A549 treated with DMSO at 1 μM for 4 hours (cell line): ENCODE measurements around the gene MSS51. TPM values are rescaled to one million over a fixed set of nuclear protein-coding genes. Genes with fewer than 3 reads are reported as not detected.

Experiments used
- total RNA-seq: library from RNA; stranded (reverse); fragments of 200-300 nt; extraction: Qiagen RNA extraction; gene quantifications from 5 replicates; pipeline ENCODE4 v1.2.3, GENCODE V29; 2022; ENCODE audit warnings: low read depth

MSS51 gene
- total RNA-seq = 0.36 to 0.74 TPM (median 0.44 TPM) in 5 replicates

DNA sequence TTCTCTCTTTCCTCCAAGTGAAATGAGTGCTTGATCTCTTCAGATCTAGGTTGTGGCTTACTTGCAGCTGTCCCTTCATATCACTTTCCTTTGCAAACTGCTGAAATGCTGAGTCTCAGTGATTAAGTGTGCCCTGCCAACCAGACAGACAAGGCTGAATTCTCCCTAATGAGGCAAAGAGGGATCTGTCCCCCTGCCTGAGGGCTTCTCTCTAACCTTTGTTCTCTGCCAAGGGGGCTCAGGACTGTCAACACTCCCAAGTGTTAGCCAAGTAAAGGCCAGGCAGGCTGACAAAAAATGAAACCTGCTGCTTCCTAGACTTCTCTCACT lies at the start of gene MSS51:
TSS of gene MSS51 (minus strand) at position 24 of the 330 bp plus-strand sequence. CDS start 5,277 bp downstream, outside the sequence.

DNA sequence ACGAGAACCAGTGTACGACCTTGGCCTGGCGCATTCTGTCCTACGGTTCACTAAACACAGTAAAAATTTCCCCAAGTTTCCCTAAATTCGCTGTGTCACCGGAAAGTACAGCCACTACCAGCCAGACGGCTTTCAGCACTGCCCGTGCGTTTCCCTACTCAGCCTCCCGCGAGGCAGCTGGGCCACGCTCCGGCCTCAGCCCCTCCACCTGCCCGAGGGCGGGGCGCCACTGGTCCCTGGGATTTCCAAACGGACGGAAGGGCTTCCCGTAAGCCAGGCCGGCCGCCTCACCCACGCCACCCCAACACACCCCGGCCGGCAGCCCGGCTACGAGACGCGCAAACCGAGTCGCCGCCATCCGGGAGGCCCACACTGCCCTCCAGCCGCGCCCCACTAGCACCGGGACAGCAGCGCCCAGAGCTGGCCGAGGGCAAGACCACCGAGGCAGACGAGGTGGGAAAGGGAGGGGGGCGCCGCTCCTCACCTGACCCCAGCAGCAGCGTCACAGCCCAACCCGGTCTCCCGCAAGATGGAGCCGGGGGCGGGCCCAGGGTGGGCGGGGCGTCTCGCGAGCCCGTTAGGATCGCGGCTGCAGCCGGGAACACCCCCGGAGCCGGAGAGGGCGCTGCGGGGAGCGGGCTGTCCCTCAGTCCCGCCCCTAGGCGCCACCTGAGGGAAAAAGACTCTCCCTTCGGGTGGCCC lies 19.7 kb downstream of the MSS51 start, which contains the start of gene ANXA7:
TSS of gene ANXA7 (minus strand) at position 531 of the 702 bp plus-strand sequence. CDS start 13,202 bp downstream, outside the sequence.

Other genes with a start within 250 kb of the MSS51 start
- 50.8 to 52.4 TPM (median 52.1 TPM) in 5 replicates for gene DNAJC9, start 186.3 kb downstream of the MSS51 start, total RNA-seq
- 141 to 192 TPM (median 175 TPM) in 5 replicates for gene MRPS16, start 180.9 kb downstream of the MSS51 start, total RNA-seq
- 0.12 to 0.37 TPM (median 0.19 TPM) in 5 replicates for gene CFAP70, start 74.7 kb downstream of the MSS51 start, total RNA-seq
- 112 to 124 TPM (median 118 TPM) in 5 replicates for gene ANXA7, start 19.5 kb downstream of the MSS51 start, total RNA-seq
- gene PPP3CB, start 62.5 kb upstream of the MSS51 start, total RNA-seq = 16.6 to 20.2 TPM (median 19.3 TPM) in 5 replicates
- gene USP54, start 157.8 kb upstream of the MSS51 start, total RNA-seq = 10.6 to 15.7 TPM (median 12.9 TPM) in 5 replicates
- gene MYOZ1, start 207.9 kb upstream of the MSS51 start, total RNA-seq = not detected in 5 replicates
- 0.01 TPM in 1 of 5 replicates, not detected in the others for gene SYNPO2L, start 222.5 kb upstream of the MSS51 start, total RNA-seq